Measurements from ENCODE around the gene XAGE1B. TPM values are rescaled to one million over a fixed set of nuclear protein-coding genes. Genes with fewer than 3 reads are reported as not detected.
"Not testable (repeated sequence)": the region's sequence is repeated elsewhere in the genome, so short reads cannot be mapped to it uniquely, and the experiment has no call there.

XAGE1B gene, protein sequence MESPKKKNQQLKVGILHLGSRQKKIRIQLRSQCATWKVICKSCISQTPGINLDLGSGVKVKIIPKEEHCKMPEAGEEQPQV
- not detected for total RNA-seq

DNA sequence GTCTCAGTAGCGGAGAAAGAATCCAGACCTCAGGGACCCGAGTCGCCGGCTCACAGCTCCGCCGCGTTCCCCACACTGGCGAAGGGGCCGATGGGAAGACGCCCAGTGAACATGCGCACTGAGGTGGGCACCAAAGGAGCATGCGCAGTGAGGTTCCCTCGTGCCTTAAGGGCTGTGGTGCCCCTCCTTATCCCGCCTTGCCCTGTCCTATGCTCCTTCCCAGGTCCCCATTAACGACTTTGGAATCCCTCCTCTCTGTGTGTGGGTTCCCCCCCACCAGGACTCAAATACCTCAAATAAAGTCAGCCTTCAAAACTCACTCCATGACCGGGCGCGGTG lies at the start of gene XAGE1B:
Gene XAGE1B, minus strand, starts transcription at position 77 of the 339 bp plus-strand sequence. CDS start 1,536 bp downstream, outside the sequence.
- not testable (repeated sequence) for H3K4me1 Mint-ChIP-seq (ENCODE audit: low read depth in 2 of 2); H3K4me3 Mint-ChIP-seq; H3K27ac Mint-ChIP-seq; H3K36me3 Mint-ChIP-seq; H3K9me3 Mint-ChIP-seq; DNase-seq (ENCODE audit: low spot score); H3K27me3 Mint-ChIP-seq
- peak in 1 of 2 donors; percentile 8 for ATAC-seq

DNA sequence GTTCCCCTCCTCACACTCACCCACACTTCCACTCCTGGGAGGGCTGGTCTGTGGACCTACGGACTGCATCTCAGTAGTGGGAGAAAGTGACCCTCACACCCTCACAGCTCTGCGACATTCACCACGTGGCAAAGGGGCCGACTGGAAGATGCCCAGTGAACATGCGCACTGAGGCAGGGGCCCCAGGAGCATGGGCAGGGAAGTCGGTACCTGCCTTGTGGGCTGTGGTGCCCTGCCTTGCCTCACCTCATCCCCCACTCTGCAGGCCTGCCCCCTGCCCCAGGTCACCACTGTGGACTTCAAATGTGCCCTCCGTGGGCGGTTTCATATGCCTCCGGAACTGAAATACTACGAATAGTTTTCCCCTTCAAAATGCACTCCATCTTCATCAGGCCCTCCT lies 46.2 kb upstream of the XAGE1B start:
- ATAC-seq (no peak), DNase-seq (ENCODE audit: low spot score) (no peak)
- Mint-ChIP-seq H3K4me1 (ENCODE audit: low read depth in 2 of 2) (no peaks in the 10 kb centered on the region), H3K27me3 (peaks cover 0 to 39% of the 10 kb centered on the region in 2 donors), H3K9me3 (no peaks in the 10 kb centered on the region), H3K27ac (no peak overlapping the region), H3K36me3 (no peaks in the 10 kb centered on the region), H3K4me3 (no peak overlapping the region)

DNA sequence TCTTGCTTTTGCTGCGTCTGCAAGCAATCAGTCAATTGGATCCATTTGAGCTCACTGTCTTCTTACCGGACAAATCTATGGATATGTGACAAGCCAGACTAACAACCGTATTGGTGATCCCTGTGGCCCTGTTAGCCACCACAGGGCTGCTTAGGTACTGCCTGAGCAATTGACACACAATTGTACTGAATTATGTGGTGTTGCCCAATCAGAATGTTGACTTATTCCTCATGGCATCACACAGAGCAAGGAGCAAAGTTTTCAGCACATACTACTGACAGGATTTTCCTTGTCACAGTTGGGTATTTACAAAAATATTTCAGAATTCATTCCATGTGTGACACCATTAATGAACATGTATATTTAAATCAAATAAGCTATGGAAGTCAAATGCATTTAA lies 41.3 kb upstream of the XAGE1B start:
- Mint-ChIP-seq H3K36me3 (no peaks in the 10 kb centered on the region), H3K4me3 (no peak overlapping the region), H3K9me3 (no peaks in the 10 kb centered on the region), H3K27ac (no peak overlapping the region), H3K4me1 (ENCODE audit: low read depth in 2 of 2) (no peaks in the 10 kb centered on the region), H3K27me3 (peaks cover 0 to 23% of the 10 kb centered on the region in 2 donors)
- DNase-seq (ENCODE audit: low spot score) = no peak
- no peak for ATAC-seq

DNA sequence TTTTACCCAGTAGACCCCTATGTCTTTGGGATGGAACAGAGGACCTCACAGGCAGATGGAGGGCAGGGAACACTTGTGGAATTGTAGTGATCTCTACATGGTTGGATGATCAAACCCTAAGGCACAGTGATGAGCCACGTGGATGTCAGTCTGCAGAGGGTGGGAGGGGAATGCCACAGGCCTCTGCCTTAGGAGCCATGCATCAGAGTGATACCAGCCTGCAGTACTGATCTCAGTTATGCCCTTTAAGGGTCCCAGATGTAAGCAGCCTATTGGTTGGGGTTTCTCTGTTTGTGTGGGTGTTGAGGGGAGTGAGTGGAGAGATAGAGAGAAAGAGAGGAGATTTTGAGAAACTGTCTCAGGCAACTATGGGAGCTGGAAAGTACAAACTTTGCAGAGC lies 39.9 kb upstream of the XAGE1B start:
- DNase-seq (ENCODE audit: low spot score) (no peak), ATAC-seq (peak in 1 of 2 donors; percentile 62)
- peaks cover 0 to 25% of the 10 kb centered on the region in 2 donors for H3K27me3 Mint-ChIP-seq
- H3K27ac Mint-ChIP-seq = no peak overlapping the region
- H3K9me3 Mint-ChIP-seq = no peaks in the 10 kb centered on the region
- no peak overlapping the region for H3K4me3 Mint-ChIP-seq
- no peaks in the 10 kb centered on the region for H3K36me3 Mint-ChIP-seq
- no peaks in the 10 kb centered on the region for H3K4me1 Mint-ChIP-seq (ENCODE audit: low read depth in 2 of 2)

DNA sequence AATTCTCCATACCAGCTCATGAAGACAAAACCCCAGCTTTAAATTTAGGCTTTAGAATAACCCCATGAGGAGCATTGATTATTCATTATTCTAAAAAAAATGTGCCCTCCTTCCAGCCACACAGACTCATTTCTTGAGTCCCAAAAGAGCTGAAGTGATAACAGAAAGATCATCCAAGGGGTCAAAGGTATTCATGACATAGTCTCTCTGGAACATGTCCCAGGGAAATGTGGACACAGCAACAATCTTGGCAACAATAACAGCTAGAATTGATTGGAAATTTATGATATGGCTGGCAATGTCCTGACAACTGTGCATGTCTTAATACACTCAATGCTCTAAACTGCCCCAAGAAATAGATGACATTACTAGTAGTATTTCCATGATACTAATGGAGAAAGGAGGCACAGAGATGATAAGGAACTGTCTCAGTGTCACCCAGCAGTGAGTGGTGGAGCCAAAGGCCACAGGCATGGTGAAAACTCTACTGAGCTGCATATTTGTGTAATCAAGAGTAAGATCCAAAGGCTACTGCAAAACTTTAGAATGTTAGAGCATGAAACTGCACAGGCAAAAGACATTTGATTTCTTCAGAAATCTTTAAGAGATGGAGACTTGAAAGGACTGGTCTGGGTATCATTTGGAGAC lies 37.3 kb upstream of the XAGE1B start:
- no peak overlapping the region for H3K27ac Mint-ChIP-seq
- ATAC-seq (no peak), DNase-seq (ENCODE audit: low spot score) (no peak)
- H3K27me3 Mint-ChIP-seq = peaks cover 0 to 24% of the 10 kb centered on the region in 2 donors
- H3K4me3 Mint-ChIP-seq = no peak overlapping the region
- H3K36me3 Mint-ChIP-seq = no peaks in the 10 kb centered on the region
- H3K4me1 Mint-ChIP-seq (ENCODE audit: low read depth in 2 of 2) = no peaks in the 10 kb centered on the region
- H3K9me3 Mint-ChIP-seq = no peaks in the 10 kb centered on the region

DNA sequence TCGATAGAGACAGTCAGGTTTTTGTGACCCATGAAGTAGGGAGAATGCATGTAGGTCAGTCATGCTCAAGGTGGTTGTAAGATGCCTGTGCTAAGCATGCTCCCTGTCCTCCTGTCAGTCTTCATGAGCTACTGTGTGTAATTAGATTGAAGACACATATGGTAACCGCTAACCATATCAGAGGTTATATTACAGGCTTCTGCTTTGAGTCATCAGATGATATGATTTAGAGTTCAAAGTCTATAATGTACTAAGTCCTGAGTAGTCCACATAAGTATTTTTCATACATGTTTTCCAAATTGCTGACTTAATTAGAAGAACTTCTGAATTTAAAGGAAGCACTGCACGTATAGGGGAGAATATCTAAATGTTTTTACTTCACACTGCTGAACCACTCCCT lies 31.9 kb upstream of the XAGE1B start:
- peaks cover 0 to 11% of the 10 kb centered on the region in 2 donors for H3K27me3 Mint-ChIP-seq
- H3K4me1 Mint-ChIP-seq (ENCODE audit: low read depth in 2 of 2); ATAC-seq; DNase-seq (ENCODE audit: low spot score); H3K9me3 Mint-ChIP-seq; H3K27ac Mint-ChIP-seq; H3K4me3 Mint-ChIP-seq; H3K36me3 Mint-ChIP-seq: not testable (repeated sequence)

DNA sequence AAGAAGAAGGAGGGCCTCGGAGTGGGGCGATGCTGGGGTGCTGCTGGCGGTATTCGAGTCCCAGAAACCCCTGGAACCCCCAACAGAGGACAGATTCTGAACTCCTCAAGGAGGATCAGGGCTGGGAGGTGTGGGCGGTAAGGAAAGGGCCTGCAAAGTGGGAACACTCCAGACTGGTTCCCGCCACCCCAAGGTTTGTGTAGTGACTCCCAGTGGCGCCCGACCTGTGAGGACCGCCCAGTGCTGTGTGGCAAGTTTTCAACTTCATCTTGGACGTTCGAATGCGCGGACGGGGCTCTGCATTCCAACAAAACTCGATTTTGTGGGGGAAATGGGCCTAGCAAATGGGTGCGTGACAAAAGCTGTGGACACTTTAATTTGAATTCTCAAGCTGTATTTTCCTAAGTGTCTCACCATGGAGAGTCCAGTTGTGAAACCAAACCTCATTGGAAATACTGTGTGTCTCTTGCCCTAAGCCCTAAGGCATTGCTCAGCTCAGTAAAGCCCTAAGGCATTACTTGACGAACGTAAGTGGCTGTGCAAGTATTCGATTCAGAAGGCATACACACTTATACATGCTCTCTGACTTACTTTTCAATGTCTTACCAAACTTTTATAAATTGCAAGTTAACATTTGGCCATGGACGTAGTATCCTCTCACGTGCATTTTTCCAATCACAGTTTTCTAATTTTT lies 27.4 kb upstream of the XAGE1B start:
- no peaks in the 10 kb centered on the region for H3K9me3 Mint-ChIP-seq
- no peak overlapping the region for H3K4me3 Mint-ChIP-seq
- ATAC-seq = no peak
- no peak overlapping the region for H3K27ac Mint-ChIP-seq
- no peak for DNase-seq (ENCODE audit: low spot score)
- peaks cover 0 to 12% of the 10 kb centered on the region in 2 donors for H3K27me3 Mint-ChIP-seq
- no peaks in the 10 kb centered on the region for H3K4me1 Mint-ChIP-seq (ENCODE audit: low read depth in 2 of 2)
- no peaks in the 10 kb centered on the region for H3K36me3 Mint-ChIP-seq

DNA sequence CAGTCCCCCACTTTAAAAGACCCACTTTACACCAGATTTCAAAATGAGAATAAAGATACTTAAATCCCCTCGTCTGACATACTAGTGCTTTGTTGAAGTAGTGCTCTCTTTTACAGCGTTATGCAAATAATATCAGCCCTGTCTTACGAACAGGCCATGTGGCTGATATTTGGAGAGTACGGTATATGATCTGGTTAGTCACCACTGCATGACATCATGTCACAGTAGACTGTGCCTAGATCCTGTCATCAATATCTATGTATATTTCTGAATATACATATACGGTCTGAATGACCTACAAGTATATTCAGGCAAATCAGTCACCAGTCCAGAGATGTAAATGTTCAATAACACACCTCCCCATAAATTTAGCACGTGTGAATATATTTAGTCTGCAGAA lies 25.4 kb upstream of the XAGE1B start:
- Mint-ChIP-seq H3K27ac (no peak overlapping the region), H3K36me3 (no peaks in the 10 kb centered on the region), H3K4me3 (no peak overlapping the region), H3K4me1 (ENCODE audit: low read depth in 2 of 2) (no peaks in the 10 kb centered on the region), H3K9me3 (no peaks in the 10 kb centered on the region), H3K27me3 (peaks cover 0 to 12% of the 10 kb centered on the region in 2 donors)
- no peak for ATAC-seq
- DNase-seq (ENCODE audit: low spot score) = no peak

DNA sequence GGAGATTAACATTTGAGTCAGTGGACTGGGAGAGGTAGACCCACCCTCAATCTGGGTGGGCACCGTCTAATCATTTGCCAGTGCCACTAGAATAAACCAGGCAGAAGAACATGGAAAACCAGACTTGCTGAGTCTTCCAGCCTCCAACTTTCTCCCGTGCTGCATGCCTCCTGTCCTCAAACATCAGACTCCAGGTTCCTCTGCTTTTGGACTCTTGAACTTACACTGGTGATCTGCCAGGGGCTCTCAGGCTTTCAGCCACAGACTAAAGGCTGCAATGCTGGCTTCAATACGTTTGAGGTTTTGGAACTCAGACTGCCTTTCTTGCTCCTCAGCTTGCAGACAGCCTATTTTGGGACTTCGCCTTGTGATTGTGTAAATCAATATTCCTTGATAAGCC lies 24.2 kb upstream of the XAGE1B start:
- DNase-seq (ENCODE audit: low spot score); H3K4me3 Mint-ChIP-seq; ATAC-seq; H3K4me1 Mint-ChIP-seq (ENCODE audit: low read depth in 2 of 2); H3K36me3 Mint-ChIP-seq; H3K9me3 Mint-ChIP-seq; H3K27ac Mint-ChIP-seq: not testable (repeated sequence)
- peaks cover 0 to 12% of the 10 kb centered on the region in 2 donors for H3K27me3 Mint-ChIP-seq

DNA sequence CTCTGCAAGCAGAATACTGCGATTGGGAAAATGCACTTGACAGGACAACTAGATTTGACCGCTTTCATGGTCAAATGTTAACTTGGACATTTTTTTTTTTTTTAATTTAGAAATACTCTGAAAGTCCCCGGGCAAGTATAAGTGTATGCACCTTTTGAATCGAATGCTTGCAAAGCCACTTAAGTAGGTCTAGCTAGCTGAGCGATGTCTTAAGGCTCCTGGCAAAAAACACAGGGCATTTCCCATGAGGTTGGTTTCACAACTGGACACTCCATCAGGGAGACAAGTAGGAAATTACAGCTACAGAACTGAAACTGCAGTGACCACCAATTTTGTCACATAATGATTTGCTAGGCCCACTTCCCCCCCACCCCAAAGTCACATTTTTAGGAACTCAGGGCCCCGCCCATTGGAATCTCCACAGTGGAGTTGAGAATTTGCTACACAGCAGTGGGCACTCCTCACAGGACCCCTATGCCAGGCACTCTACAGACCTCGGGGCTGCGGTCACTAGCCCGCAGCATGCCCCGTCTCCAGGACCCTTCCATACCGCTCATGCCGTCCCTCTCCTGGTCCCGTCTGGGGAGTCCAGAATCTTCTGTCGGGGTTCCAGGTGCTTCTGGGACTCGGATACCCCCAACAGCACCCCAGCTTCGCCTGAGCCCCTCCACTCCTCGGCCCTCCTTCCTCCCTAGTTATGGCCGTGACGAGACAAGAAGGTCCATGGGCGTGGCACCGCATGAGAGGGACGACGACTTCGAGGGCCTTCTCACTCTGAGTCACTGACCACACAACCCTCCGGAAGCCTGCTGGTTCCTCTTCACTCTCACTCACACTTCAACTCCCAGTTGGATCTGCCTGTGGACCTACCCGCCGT lies 515 bp downstream of the XAGE1B start:
- H3K27me3 Mint-ChIP-seq; H3K36me3 Mint-ChIP-seq; H3K4me3 Mint-ChIP-seq; H3K4me1 Mint-ChIP-seq (ENCODE audit: low read depth in 2 of 2); H3K9me3 Mint-ChIP-seq; DNase-seq (ENCODE audit: low spot score); H3K27ac Mint-ChIP-seq: not testable (repeated sequence)
- ATAC-seq = peak in 1 of 2 donors; percentile 21

DNA sequence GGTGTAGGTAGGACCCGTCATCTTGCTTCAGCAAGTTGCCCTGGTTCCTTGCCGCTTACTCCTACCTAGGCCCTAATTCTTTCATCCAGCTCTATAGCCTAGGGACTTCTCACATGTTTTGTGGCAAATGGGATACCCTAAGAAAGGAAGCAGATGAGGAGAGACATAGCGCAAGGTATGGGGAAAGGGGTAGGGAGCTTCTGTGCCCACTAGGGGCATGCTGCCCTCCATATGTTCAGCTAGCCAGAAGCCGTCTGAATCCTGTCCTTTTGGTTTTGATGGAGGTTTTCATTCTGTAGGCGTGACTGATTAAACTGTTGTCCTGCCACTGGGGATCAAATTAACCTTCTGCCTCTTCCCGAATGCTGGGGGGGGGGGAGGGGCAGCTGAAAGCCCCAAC lies 5.7 kb downstream of the XAGE1B start:
- DNase-seq (ENCODE audit: low spot score); H3K4me3 Mint-ChIP-seq; H3K27ac Mint-ChIP-seq; H3K36me3 Mint-ChIP-seq; H3K4me1 Mint-ChIP-seq (ENCODE audit: low read depth in 2 of 2); ATAC-seq; H3K9me3 Mint-ChIP-seq: not testable (repeated sequence)
- peaks cover 6 to 20% of the 10 kb centered on the region in 2 donors for H3K27me3 Mint-ChIP-seq

DNA sequence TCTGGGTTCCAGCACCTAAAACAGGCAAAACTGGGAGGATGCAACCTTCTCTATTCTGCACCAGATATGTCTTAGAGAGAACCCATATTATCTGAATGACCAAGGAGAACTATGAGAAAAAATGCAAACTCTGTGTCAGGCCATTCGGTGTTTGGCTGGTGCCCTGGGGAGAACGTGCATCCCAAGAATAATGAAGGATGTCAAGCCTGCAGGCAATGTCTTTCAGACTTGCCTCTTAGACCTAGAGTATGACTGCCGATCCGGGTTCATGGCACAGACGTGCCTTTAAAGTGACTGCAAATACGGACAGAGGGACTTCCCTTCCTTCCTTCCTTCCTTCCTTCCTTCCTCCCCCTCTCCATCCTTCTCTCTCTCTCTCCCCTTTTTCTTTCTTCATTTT lies 6.9 kb downstream of the XAGE1B start:
- Mint-ChIP-seq H3K4me3 (no peak overlapping the region), H3K27ac (no peak overlapping the region), H3K4me1 (ENCODE audit: low read depth in 2 of 2) (no peaks in the 10 kb centered on the region), H3K36me3 (no peaks in the 10 kb centered on the region), H3K27me3 (peaks cover 6 to 26% of the 10 kb centered on the region in 2 donors), H3K9me3 (no peaks in the 10 kb centered on the region)
- ATAC-seq (no peak), DNase-seq (ENCODE audit: low spot score) (no peak)

DNA sequence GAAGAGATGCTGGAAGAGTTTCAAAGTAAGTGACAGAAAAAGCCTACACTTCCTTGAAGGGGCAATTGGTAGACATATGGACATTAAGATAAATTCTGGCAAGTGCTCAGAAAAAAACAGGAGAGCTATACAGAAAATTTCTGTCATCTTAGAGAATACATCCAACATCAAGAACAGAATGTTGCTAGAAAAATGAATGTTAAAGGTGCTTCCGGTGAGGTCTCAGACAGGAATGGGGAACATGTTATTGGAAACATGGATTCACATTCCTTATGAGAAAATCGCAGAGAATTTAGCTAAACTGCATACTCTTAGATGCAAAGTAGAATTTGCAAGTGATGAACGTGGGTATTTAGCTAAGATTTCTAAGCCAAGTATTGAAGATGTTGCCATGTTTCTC lies 9.5 kb downstream of the XAGE1B start:
- H3K36me3 Mint-ChIP-seq = no peaks in the 10 kb centered on the region
- DNase-seq (ENCODE audit: low spot score) = no peak
- no peak for ATAC-seq
- H3K27ac Mint-ChIP-seq = no peak overlapping the region
- peaks cover 6 to 29% of the 10 kb centered on the region in 2 donors for H3K27me3 Mint-ChIP-seq
- H3K4me3 Mint-ChIP-seq = no peak overlapping the region
- H3K4me1 Mint-ChIP-seq (ENCODE audit: low read depth in 2 of 2) = no peaks in the 10 kb centered on the region
- no peaks in the 10 kb centered on the region for H3K9me3 Mint-ChIP-seq

DNA sequence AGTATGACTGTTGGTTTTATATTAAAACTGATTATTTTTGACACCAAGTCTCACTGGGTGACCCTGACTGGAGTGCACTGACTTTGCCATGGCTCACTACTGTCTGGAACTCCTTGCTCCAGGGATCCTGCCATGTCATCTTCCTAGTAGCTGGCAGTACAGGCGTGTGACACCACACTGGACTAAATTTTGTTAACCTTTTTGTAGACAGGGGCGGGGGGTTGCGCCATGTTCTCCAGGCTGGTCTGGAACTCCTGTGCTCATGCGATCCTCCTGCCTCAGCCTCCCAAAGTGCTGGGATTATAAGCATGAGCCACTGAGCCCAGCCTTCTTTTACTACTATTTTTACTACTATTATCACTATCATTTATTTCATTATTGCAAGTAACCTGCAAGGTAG lies 12.3 kb downstream of the XAGE1B start:
- no peaks in the 10 kb centered on the region for H3K36me3 Mint-ChIP-seq
- ATAC-seq (no peak), DNase-seq (ENCODE audit: low spot score) (no peak)
- H3K4me1 Mint-ChIP-seq (ENCODE audit: low read depth in 2 of 2) = no peaks in the 10 kb centered on the region
- H3K27ac Mint-ChIP-seq = no peak overlapping the region
- H3K27me3 Mint-ChIP-seq = peaks cover 6 to 25% of the 10 kb centered on the region in 2 donors
- no peaks in the 10 kb centered on the region for H3K9me3 Mint-ChIP-seq
- H3K4me3 Mint-ChIP-seq = no peak overlapping the region

Measured in natural killer cell treated with Interleukin-12 subunit alpha and Interleukin-12 subunit beta and Interleukin-15 and Interleukin-18, amount 100 ng/mL, for 72 hours (primary cell).